ENCODE data around the gene ARHGDIA.
"Not testable (repeated sequence)": the region's sequence is repeated elsewhere in the genome, so short reads cannot be mapped to it uniquely, and the experiment has no call there.

The ARHGDIA gene

GRCh38 chr17:81870981-81871386, at the start of gene ARHGDIA:
TSS of gene ARHGDIA (minus strand) at chr17:81871337. CDS start at chr17:81869930, 1,407 bp downstream.
- in situ Hi-C loops (cut with HindIII; ENCODE audit: low pct_ligation_motif_present, low sequenced_read_pairs): no loop called here
- Histone ChIP-seq H3K27ac (peak within 1 kb of the TSS; percentile 88), H3K36me3 (replicated peaks) (peaks cover 24% of the 10 kb centered on the region), H3K4me3 (ENCODE audit: low read depth, low read length) (peak within 1 kb of the TSS; percentile 83), H3K27me3 (replicated peaks) (no peaks in the 10 kb centered on the region)
- TF ChIP-seq CTCF (IDR thresholded peaks at IDR 0.05; ENCODE audit: low read depth, low read length, missing control alignments): no peak
- no peak for DNase-seq

- no peak for TF ChIP-seq CTCF (IDR thresholded peaks at IDR 0.05; ENCODE audit: low read depth, low read length, missing control alignments)
- H3K27me3 ChIP-seq (replicated peaks): no peaks in the 10 kb centered on the region
- H3K4me3 ChIP-seq (ENCODE audit: low read depth, low read length): no peak overlapping the region
- H3K27ac ChIP-seq: no peak overlapping the region
- in situ Hi-C loops (cut with HindIII; ENCODE audit: low pct_ligation_motif_present, low sequenced_read_pairs): no loop called here
- peaks cover 39% of the 10 kb centered on the region for H3K36me3 ChIP-seq (replicated peaks)
- no peak for DNase-seq
These were observed 47.9 kb upstream of the ARHGDIA start for GRCh38 chr17:81918832-81919545.

- in situ Hi-C loops (cut with HindIII; ENCODE audit: low pct_ligation_motif_present, low sequenced_read_pairs); H3K4me3 ChIP-seq (ENCODE audit: low read depth, low read length); H3K27me3 ChIP-seq (replicated peaks); H3K27ac ChIP-seq; DNase-seq: not testable (repeated sequence)
- TF ChIP-seq CTCF (IDR thresholded peaks at IDR 0.05; ENCODE audit: low read depth, low read length, missing control alignments): peak; percentile 21
- peaks cover 46% of the 10 kb centered on the region for H3K36me3 ChIP-seq (replicated peaks)
These were observed 47.2 kb upstream of the ARHGDIA start for GRCh38 chr17:81918333-81918669.

- DNase-seq: no peak
- no peak for TF ChIP-seq CTCF (IDR thresholded peaks at IDR 0.05; ENCODE audit: low read depth, low read length, missing control alignments)
- peak within 1 kb of the TSS; percentile 55 for H3K4me3 ChIP-seq (ENCODE audit: low read depth, low read length)
- in situ Hi-C loops (cut with HindIII; ENCODE audit: low pct_ligation_motif_present, low sequenced_read_pairs): no loop called here
- no peaks in the 10 kb centered on the region for H3K27me3 ChIP-seq (replicated peaks)
- peak within 1 kb of the TSS; percentile 28 for H3K27ac ChIP-seq
- H3K36me3 ChIP-seq (replicated peaks): peaks cover 52% of the 10 kb centered on the region
These were observed 46.6 kb upstream of the ARHGDIA start, which contains the start of gene SIRT7 for GRCh38 chr17:81917565-81918332. TSS of gene SIRT7 (minus strand) at chr17:81918176. CDS start at chr17:81918131, 45 bp downstream.

GRCh38 chr17:81916234-81917001, 45.3 kb upstream of the ARHGDIA start:
- H3K27ac ChIP-seq: no peak overlapping the region
- H3K4me3 ChIP-seq (ENCODE audit: low read depth, low read length): peak overlapping the region; percentile 55
- in situ Hi-C loops (cut with HindIII; ENCODE audit: low pct_ligation_motif_present, low sequenced_read_pairs): no loop called here
- H3K36me3 ChIP-seq (replicated peaks): peaks cover 53% of the 10 kb centered on the region
- H3K27me3 ChIP-seq (replicated peaks): no peaks in the 10 kb centered on the region
- TF ChIP-seq CTCF (IDR thresholded peaks at IDR 0.05; ENCODE audit: low read depth, low read length, missing control alignments): no peak
- peak; percentile 67 for DNase-seq

All from brain microvascular endothelial cell (primary cell).